ENCODE data around the gene TMTC4.
"Not testable (repeated sequence)": the region's sequence is repeated elsewhere in the genome, so short reads cannot be mapped to it uniquely, and the experiment has no call there.

TMTC4 gene

GRCh38 chr13:100581504-100581903 lies 93.1 kb downstream of the TMTC4 start:
- H3K14ac ChIP-seq (ENCODE audit: low read length): no peak overlapping the region
- no peak overlapping the region for H2BK5ac ChIP-seq (ENCODE audit: low read depth, low read length, poor library complexity)
- DNase-seq: no peak
- no peak overlapping the region for H3K4me3 ChIP-seq (ENCODE audit: low read depth, low read length)
- H2BK12ac ChIP-seq (ENCODE audit: low read length): no peak overlapping the region
- H4K8ac ChIP-seq (ENCODE audit: low read depth, low read length): no peak overlapping the region
- H3K79me1 ChIP-seq (ENCODE audit: low read length): no peaks in the 10 kb centered on the region
- no peak overlapping the region for H3K4ac ChIP-seq (ENCODE audit: low read depth, low read length)
- no peak overlapping the region for H2BK120ac ChIP-seq (ENCODE audit: insufficient read depth, low read length, poor library complexity)
- no peak overlapping the region for H2AFZ ChIP-seq (ENCODE audit: insufficient read depth, low read length, poor library complexity)
- H3K9ac ChIP-seq (ENCODE audit: low read length): no peak overlapping the region
- no peak overlapping the region for H3K4me2 ChIP-seq (ENCODE audit: low read length)
- H3K9me3 ChIP-seq (ENCODE audit: insufficient read depth, low read depth, low read length): no peaks in the 10 kb centered on the region
- peaks cover 2% of the 10 kb centered on the region in 2 experiments for H3K36me3 ChIP-seq (ENCODE audit: control insufficient read depth in 1 of 2, insufficient read depth in 2 of 2, low read length in 2 of 2)
- WGBS (ENCODE audit: extremely low coverage, insufficient coverage, insufficient read length): no CpG with 5 or more reads among the region's 2 CpGs
- no peaks in the 10 kb centered on the region for H3K4me1 ChIP-seq (ENCODE audit: control insufficient read depth in 1 of 2, insufficient read depth in 2 of 2, low read length in 2 of 2)
- H2AK5ac ChIP-seq (ENCODE audit: low read length): no peak overlapping the region
- H3K23ac ChIP-seq (ENCODE audit: low read length): no peak overlapping the region
- no peak overlapping the region for H4K12ac ChIP-seq (ENCODE audit: low read depth, low read length)
- H3K79me2 ChIP-seq (ENCODE audit: control insufficient read depth, insufficient read depth, low read length, poor library complexity): no peaks in the 10 kb centered on the region
- no peak overlapping the region for H3K18ac ChIP-seq (ENCODE audit: low read length)
- no peaks in the 10 kb centered on the region for H3K27me3 ChIP-seq (ENCODE audit: insufficient read depth, low read length)
- no peak overlapping the region for H4K91ac ChIP-seq (ENCODE audit: low read depth, low read length)
- H3K27ac ChIP-seq (ENCODE audit: low read depth, low read length): no peak overlapping the region

- H3K4ac ChIP-seq (ENCODE audit: low read depth, low read length): no peak overlapping the region
Observed at GRCh38 chr13:100581030-100581429, 93.6 kb downstream of the TMTC4 start.

GRCh38 chr13:100580045-100580444 lies 94.5 kb downstream of the TMTC4 start:
- H3K23ac ChIP-seq (ENCODE audit: low read length): no peak overlapping the region
- H3K4ac ChIP-seq (ENCODE audit: low read depth, low read length): no peak overlapping the region
- H3K18ac ChIP-seq (ENCODE audit: low read length): no peak overlapping the region
- no peak overlapping the region for H3K4me2 ChIP-seq (ENCODE audit: low read length)
- no peak overlapping the region for H3K9ac ChIP-seq (ENCODE audit: low read length)
- H3K79me2 ChIP-seq (ENCODE audit: control insufficient read depth, insufficient read depth, low read length, poor library complexity): no peaks in the 10 kb centered on the region
- no peaks in the 10 kb centered on the region for H3K4me1 ChIP-seq (ENCODE audit: control insufficient read depth in 1 of 2, insufficient read depth in 2 of 2, low read length in 2 of 2)
- H2BK120ac ChIP-seq (ENCODE audit: insufficient read depth, low read length, poor library complexity): no peak overlapping the region
- H3K9me3 ChIP-seq (ENCODE audit: insufficient read depth, low read depth, low read length): no peaks in the 10 kb centered on the region
- no peak overlapping the region for H3K27ac ChIP-seq (ENCODE audit: low read depth, low read length)
- H2BK12ac ChIP-seq (ENCODE audit: low read length): no peak overlapping the region
- no peak overlapping the region for H2AK5ac ChIP-seq (ENCODE audit: low read length)
- no peaks in the 10 kb centered on the region for H3K27me3 ChIP-seq (ENCODE audit: insufficient read depth, low read length)
- H3K36me3 ChIP-seq (ENCODE audit: control insufficient read depth in 1 of 2, insufficient read depth in 2 of 2, low read length in 2 of 2): peaks cover 2% of the 10 kb centered on the region in 2 experiments
- H4K12ac ChIP-seq (ENCODE audit: low read depth, low read length): no peak overlapping the region
- no peak overlapping the region for H2BK5ac ChIP-seq (ENCODE audit: low read depth, low read length, poor library complexity)
- DNase-seq: no peak
- no peak overlapping the region for H3K4me3 ChIP-seq (ENCODE audit: low read depth, low read length)
- no peak overlapping the region for H4K91ac ChIP-seq (ENCODE audit: low read depth, low read length)
- no CpG with 5 or more reads among the region's 12 CpGs for WGBS (ENCODE audit: extremely low coverage, insufficient coverage, insufficient read length)
- no peak overlapping the region for H2AFZ ChIP-seq (ENCODE audit: insufficient read depth, low read length, poor library complexity)
- no peak overlapping the region for H4K8ac ChIP-seq (ENCODE audit: low read depth, low read length)
- H3K79me1 ChIP-seq (ENCODE audit: low read length): no peaks in the 10 kb centered on the region
- no peak overlapping the region for H3K14ac ChIP-seq (ENCODE audit: low read length)

More at GRCh38 chr13:100581030-100581429, 93.6 kb downstream of the TMTC4 start:
- H4K91ac ChIP-seq (ENCODE audit: low read depth, low read length): no peak overlapping the region
- WGBS (ENCODE audit: extremely low coverage, insufficient coverage, insufficient read length): no CpG with 5 or more reads among the region's 4 CpGs
- H3K36me3 ChIP-seq (ENCODE audit: control insufficient read depth in 1 of 2, insufficient read depth in 2 of 2, low read length in 2 of 2): peaks cover 2% of the 10 kb centered on the region in 2 experiments
- H2BK120ac ChIP-seq (ENCODE audit: insufficient read depth, low read length, poor library complexity): no peak overlapping the region
- no peak overlapping the region for H2AFZ ChIP-seq (ENCODE audit: insufficient read depth, low read length, poor library complexity)
- H3K18ac ChIP-seq (ENCODE audit: low read length): no peak overlapping the region
- DNase-seq: no peak
- no peak overlapping the region for H2BK12ac ChIP-seq (ENCODE audit: low read length)
- no peak overlapping the region for H3K14ac ChIP-seq (ENCODE audit: low read length)
- no peaks in the 10 kb centered on the region for H3K4me1 ChIP-seq (ENCODE audit: control insufficient read depth in 1 of 2, insufficient read depth in 2 of 2, low read length in 2 of 2)
- H4K12ac ChIP-seq (ENCODE audit: low read depth, low read length): no peak overlapping the region
- no peak overlapping the region for H3K9ac ChIP-seq (ENCODE audit: low read length)
- H2AK5ac ChIP-seq (ENCODE audit: low read length): no peak overlapping the region
- H3K79me1 ChIP-seq (ENCODE audit: low read length): no peaks in the 10 kb centered on the region
- H3K23ac ChIP-seq (ENCODE audit: low read length): no peak overlapping the region
- H3K27me3 ChIP-seq (ENCODE audit: insufficient read depth, low read length): no peaks in the 10 kb centered on the region
- no peak overlapping the region for H4K8ac ChIP-seq (ENCODE audit: low read depth, low read length)
- H3K27ac ChIP-seq (ENCODE audit: low read depth, low read length): no peak overlapping the region
- no peaks in the 10 kb centered on the region for H3K9me3 ChIP-seq (ENCODE audit: insufficient read depth, low read depth, low read length)
- H2BK5ac ChIP-seq (ENCODE audit: low read depth, low read length, poor library complexity): no peak overlapping the region
- H3K4me3 ChIP-seq (ENCODE audit: low read depth, low read length): no peak overlapping the region
- no peaks in the 10 kb centered on the region for H3K79me2 ChIP-seq (ENCODE audit: control insufficient read depth, insufficient read depth, low read length, poor library complexity)
- no peak overlapping the region for H3K4me2 ChIP-seq (ENCODE audit: low read length)

- H3K36me3 ChIP-seq (ENCODE audit: control insufficient read depth in 1 of 2, insufficient read depth in 2 of 2, low read length in 2 of 2); H4K12ac ChIP-seq (ENCODE audit: low read depth, low read length); H4K91ac ChIP-seq (ENCODE audit: low read depth, low read length); H3K14ac ChIP-seq (ENCODE audit: low read length); H3K9ac ChIP-seq (ENCODE audit: low read length); H3K9me3 ChIP-seq (ENCODE audit: insufficient read depth, low read depth, low read length); DNase-seq; H3K18ac ChIP-seq (ENCODE audit: low read length); H3K4me2 ChIP-seq (ENCODE audit: low read length); H3K27me3 ChIP-seq (ENCODE audit: insufficient read depth, low read length); H3K23ac ChIP-seq (ENCODE audit: low read length); H3K27ac ChIP-seq (ENCODE audit: low read depth, low read length); H3K4ac ChIP-seq (ENCODE audit: low read depth, low read length); H2BK120ac ChIP-seq (ENCODE audit: insufficient read depth, low read length, poor library complexity); H3K4me1 ChIP-seq (ENCODE audit: control insufficient read depth in 1 of 2, insufficient read depth in 2 of 2, low read length in 2 of 2); H3K79me1 ChIP-seq (ENCODE audit: low read length); H3K79me2 ChIP-seq (ENCODE audit: control insufficient read depth, insufficient read depth, low read length, poor library complexity); H4K8ac ChIP-seq (ENCODE audit: low read depth, low read length); H2BK12ac ChIP-seq (ENCODE audit: low read length); H3K4me3 ChIP-seq (ENCODE audit: low read depth, low read length); H2AFZ ChIP-seq (ENCODE audit: insufficient read depth, low read length, poor library complexity); H2BK5ac ChIP-seq (ENCODE audit: low read depth, low read length, poor library complexity); H2AK5ac ChIP-seq (ENCODE audit: low read length): not testable (repeated sequence)
- no CpG with 5 or more reads among the region's 4 CpGs for WGBS (ENCODE audit: extremely low coverage, insufficient coverage, insufficient read length)
Observed at GRCh38 chr13:100577239-100577638, 97.4 kb downstream of the TMTC4 start.
